Umbilical cord (tissue), 1 donor: ENCODE results near the gene SEPTIN11. TPM values are rescaled to one million over a fixed set of nuclear protein-coding genes. Genes with fewer than 3 reads are reported as not detected.

ENCODE experiments used
- total RNA-seq: library from RNA; depleted of rRNA; stranded (reverse); fragments of >200 nt; gene quantifications from one replicate; pipeline ENCODE4 v1.2.3, GENCODE V29; 2014; ENCODE audit warnings: low replicate concordance; ENCODE audit not compliant: insufficient read depth

SEPTIN11 gene
- total RNA-seq, 1 donor from 2014 or later: 438 TPM

Other genes with a start within 250 kb of the SEPTIN11 start
- gene SOWAHB, start 51.6 kb upstream of the SEPTIN11 start, total RNA-seq: 7.2 TPM
- gene CCNI, start 126.2 kb downstream of the SEPTIN11 start, total RNA-seq: 150 TPM
- gene CCNG2, start 207.5 kb downstream of the SEPTIN11 start, total RNA-seq: 119 TPM